ENCODE results near the gene MYOZ3.

GRCh38 chr5:150615141-150615699 is 45.8 kb upstream of the MYOZ3 start:
- TF ChIP-seq, protein P1, sequence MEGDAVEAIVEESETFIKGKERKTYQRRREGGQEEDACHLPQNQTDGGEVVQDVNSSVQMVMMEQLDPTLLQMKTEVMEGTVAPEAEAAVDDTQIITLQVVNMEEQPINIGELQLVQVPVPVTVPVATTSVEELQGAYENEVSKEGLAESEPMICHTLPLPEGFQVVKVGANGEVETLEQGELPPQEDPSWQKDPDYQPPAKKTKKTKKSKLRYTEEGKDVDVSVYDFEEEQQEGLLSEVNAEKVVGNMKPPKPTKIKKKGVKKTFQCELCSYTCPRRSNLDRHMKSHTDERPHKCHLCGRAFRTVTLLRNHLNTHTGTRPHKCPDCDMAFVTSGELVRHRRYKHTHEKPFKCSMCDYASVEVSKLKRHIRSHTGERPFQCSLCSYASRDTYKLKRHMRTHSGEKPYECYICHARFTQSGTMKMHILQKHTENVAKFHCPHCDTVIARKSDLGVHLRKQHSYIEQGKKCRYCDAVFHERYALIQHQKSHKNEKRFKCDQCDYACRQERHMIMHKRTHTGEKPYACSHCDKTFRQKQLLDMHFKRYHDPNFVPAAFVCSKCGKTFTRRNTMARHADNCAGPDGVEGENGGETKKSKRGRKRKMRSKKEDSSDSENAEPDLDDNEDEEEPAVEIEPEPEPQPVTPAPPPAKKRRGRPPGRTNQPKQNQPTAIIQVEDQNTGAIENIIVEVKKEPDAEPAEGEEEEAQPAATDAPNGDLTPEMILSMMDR (conservative IDR thresholded peaks at IDR 0.05), result no peak
- no peak for TF ChIP-seq EZH2 (IDR thresholded peaks at IDR 0.05; ENCODE audit: low read depth)
